IMR-90 (cell line): ENCODE measurements around the gene FN1.

Experiments
- CHD1 ChIP-seq: IDR thresholded peaks from 2 replicates; pipeline ENCODE4 v1.6.1; 2012; ENCODE audit warnings: low read depth, low read length, improper control_type of control experiment
- MXI1 ChIP-seq: IDR thresholded peaks from 2 replicates; pipeline ENCODE4 v1.6.1; 2012; ENCODE audit warnings: low read depth, mild to moderate bottlenecking, low read length, moderate library complexity, borderline replicate concordance
- POLR2A ChIP-seq: IDR thresholded peaks from 2 replicates; pipeline ENCODE4 v1.6.1; 2012; ENCODE audit warnings: mild to moderate bottlenecking, low read depth, low read length
- RCOR1 ChIP-seq: IDR thresholded peaks from 2 replicates; pipeline ENCODE4 v1.6.1; 2012; ENCODE audit warnings: mild to moderate bottlenecking, low read length, improper control_type of control experiment; ENCODE audit not compliant: insufficient replicate concordance
- TF ChIP-seq, protein P1 (sequence below): conservative IDR thresholded peaks from 2 replicates; pipeline ENCODE4 v1.5.1; 2012; ENCODE audit warnings: mild to moderate bottlenecking, low read depth, low read length, improper control_type of control experiment
- TF ChIP-seq, protein P2 (sequence below): fragments of 150-350 bp; IDR thresholded peaks from 2 replicates; pipeline ENCODE4 v1.6.1; 2017; ENCODE audit warnings: mild to moderate bottlenecking, antibody characterized with exemption, low read length, low read depth
- TF ChIP-seq, protein P3 (sequence below): fragments of 150-350 bp; IDR thresholded peaks from 2 replicates; pipeline ENCODE4 v1.6.1; 2016; ENCODE audit warnings: low read depth, mild to moderate bottlenecking, low read length, moderate library complexity, borderline replicate concordance

DNA sequence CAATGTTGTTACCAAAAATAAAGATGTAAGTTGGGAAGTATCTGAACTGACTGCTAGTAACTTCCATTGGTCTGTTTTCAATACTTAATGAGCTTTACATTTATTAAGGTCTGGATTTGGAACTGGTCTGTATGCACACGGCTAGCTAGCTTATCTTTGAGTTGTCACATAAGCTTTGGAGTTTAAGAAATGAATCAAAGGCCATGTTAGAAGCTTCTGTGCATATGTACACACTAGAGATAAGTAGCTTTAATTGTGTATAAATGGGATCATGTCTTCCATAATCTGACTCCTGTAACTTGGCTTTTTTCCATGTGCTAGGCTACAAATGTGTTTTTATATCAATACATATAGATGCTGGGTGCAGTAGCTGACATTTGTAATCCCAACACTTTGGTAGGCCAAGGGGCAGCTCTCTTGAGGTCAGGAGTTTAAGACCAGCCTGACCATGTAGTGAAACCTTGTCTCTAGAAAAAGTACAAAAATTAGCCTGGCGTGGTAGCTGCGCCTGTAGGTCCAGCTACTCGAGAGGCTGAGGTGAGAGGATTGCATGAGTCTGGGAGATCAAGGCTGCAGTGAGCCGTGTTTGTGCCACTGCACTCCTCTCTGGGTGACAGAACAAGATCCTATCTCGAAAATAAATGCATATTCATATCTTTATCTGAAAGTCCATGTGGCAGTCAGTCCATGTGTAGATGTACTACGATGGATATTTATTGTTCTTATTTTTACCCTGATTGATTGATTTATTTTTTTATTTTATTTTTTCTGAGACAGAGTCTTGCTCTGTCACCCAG is 96.8 kb downstream of the FN1 start:
- TF ChIP-seq, protein P1, sequence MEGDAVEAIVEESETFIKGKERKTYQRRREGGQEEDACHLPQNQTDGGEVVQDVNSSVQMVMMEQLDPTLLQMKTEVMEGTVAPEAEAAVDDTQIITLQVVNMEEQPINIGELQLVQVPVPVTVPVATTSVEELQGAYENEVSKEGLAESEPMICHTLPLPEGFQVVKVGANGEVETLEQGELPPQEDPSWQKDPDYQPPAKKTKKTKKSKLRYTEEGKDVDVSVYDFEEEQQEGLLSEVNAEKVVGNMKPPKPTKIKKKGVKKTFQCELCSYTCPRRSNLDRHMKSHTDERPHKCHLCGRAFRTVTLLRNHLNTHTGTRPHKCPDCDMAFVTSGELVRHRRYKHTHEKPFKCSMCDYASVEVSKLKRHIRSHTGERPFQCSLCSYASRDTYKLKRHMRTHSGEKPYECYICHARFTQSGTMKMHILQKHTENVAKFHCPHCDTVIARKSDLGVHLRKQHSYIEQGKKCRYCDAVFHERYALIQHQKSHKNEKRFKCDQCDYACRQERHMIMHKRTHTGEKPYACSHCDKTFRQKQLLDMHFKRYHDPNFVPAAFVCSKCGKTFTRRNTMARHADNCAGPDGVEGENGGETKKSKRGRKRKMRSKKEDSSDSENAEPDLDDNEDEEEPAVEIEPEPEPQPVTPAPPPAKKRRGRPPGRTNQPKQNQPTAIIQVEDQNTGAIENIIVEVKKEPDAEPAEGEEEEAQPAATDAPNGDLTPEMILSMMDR = no peak
- no peak for TF ChIP-seq CHD1
- no peak for TF ChIP-seq RCOR1
- TF ChIP-seq POLR2A = no peak
- TF ChIP-seq, protein P2, sequence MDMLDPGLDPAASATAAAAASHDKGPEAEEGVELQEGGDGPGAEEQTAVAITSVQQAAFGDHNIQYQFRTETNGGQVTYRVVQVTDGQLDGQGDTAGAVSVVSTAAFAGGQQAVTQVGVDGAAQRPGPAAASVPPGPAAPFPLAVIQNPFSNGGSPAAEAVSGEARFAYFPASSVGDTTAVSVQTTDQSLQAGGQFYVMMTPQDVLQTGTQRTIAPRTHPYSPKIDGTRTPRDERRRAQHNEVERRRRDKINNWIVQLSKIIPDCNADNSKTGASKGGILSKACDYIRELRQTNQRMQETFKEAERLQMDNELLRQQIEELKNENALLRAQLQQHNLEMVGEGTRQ = no peak
- TF ChIP-seq MXI1 = no peak
- TF ChIP-seq, protein P3, sequence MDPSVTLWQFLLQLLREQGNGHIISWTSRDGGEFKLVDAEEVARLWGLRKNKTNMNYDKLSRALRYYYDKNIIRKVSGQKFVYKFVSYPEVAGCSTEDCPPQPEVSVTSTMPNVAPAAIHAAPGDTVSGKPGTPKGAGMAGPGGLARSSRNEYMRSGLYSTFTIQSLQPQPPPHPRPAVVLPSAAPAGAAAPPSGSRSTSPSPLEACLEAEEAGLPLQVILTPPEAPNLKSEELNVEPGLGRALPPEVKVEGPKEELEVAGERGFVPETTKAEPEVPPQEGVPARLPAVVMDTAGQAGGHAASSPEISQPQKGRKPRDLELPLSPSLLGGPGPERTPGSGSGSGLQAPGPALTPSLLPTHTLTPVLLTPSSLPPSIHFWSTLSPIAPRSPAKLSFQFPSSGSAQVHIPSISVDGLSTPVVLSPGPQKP = no peak
